D341Med (cell line): ENCODE data around the gene RHEB.
A peak's percentile ranks its signal among the peaks of the same experiment; 100 is the strongest.

ENCODE experiments used
- DNase-seq: peaks from one replicate; pipeline ENCODE4 v3.0.0; 2012; ENCODE audit warnings: low spot score

The RHEB gene

DNA sequence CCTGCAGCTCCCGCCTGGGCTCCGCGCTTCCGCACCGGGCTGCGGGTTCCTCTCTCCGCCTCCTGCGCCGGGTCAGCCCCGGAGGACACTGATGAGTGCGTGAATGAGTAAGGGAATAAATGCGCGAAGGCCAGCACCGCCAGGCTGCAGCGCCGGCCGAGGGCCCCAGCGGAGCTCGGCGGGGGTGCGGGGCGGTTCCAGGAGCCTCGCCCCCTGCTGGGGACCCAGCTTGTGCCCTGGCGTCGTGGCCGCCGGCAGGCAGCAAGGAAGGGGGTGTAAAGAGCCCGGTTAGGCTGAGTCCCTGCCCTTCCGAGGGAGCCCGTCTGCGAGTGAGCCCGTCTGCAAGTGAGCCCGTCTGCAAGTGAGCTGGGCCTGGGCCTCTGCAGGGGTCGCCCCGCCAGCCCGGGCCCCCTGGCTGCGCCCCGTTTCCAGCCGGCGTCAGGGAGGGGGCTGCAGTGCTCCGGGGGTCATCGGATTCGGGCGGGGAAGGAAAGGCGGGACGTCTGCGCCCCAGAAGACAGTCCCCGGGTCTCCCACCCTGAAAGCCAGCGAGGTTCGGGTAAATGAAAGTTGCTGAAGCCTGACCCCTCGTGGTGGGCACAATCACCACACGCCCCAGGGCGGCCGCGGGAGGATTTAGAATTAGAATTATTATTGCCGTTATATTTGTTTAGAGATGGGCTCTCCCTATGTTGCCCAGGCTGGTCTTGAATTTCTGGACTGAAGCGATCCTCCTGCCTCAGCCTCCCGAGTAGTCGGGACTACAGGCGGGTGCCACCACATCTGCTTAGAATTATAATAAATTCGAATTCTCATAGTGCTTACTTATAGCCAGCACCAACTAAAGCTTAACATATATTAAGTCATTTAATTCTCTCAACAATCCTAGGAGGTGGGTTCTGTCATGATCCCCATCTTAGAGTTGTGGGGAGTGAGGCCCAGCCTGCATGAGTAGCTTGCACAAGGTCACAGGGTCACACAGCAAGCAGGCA is 71.1 kb downstream of the RHEB start:
- peak; percentile 92 for DNase-seq

DNA sequence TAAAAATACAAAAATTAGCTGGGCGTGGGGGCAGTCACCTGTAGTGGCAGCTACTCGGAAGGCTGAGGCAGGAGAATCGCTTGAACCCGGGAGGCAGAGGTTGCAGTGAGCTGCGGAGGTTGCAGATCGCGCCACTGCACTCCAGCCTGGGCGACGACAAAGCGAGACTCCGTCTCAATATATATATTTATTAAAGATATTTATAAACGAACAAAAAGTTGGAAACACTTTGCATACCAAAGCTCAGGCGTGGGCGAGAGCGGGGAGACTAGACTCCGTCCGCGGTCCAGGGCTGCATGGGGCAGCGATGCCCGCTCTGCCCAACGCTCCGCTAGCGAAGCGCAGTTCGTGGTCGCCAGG is 71.8 kb downstream of the RHEB start:
- no peak for DNase-seq

DNA sequence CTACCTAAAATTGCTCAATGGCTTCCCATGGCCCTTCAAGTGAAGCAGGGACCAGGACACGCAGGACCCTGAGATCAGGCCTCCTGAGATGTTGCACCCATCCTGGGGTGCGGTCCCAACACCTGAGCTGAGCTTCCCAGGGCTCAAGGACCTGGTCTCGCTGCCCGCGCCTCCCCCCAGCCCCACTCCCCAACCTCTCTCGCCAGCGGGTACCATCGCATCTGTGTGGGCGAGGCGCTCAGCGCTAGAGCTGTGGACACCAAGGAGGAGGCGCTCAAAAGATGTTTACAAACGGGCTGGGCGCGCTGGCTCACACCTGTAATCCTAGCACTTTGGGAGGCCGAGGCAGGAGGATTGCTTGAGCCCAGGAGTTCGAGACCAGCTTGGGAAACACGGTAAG is 72.4 kb downstream of the RHEB start:
- no peak for DNase-seq

DNA sequence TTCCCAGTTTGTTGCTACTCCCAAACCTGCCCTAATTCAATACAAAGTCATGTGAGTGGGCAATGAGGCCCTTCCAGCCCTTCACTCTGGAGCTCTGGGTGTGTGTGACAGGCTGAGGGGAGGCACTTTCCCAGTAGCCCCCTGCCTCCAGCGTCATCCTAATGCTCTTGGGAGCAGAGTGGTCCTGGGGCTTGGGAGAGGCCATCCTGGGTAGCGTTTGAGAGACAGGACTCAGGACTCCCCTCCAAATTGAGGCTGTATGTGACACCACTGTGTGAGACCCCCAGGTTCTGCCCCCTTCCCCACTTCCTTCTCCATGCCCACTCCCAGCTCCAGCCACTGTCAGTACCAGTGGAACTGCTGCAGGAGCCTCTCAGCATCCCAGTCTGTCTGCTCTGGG is 73.3 kb downstream of the RHEB start:
- DNase-seq: no peak

DNA sequence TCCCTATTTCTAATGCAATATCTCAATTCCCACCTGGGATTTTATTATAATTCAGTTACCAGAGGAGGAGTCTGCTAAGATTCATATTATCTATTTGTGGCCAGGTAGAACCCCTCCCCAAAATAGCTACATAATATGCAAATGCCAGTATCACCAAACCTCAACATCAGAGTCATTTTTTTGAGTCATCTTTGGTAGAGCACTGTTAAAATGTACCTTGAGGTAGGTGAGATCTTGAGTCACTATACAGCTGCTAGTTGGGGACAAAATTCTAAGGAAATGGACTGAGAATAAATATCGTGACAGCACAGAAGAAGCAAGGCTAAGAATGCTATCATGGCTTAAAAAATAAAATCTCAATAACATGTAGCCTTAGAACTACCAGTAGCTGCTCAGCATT is 75.1 kb downstream of the RHEB start:
- no peak for DNase-seq

DNA sequence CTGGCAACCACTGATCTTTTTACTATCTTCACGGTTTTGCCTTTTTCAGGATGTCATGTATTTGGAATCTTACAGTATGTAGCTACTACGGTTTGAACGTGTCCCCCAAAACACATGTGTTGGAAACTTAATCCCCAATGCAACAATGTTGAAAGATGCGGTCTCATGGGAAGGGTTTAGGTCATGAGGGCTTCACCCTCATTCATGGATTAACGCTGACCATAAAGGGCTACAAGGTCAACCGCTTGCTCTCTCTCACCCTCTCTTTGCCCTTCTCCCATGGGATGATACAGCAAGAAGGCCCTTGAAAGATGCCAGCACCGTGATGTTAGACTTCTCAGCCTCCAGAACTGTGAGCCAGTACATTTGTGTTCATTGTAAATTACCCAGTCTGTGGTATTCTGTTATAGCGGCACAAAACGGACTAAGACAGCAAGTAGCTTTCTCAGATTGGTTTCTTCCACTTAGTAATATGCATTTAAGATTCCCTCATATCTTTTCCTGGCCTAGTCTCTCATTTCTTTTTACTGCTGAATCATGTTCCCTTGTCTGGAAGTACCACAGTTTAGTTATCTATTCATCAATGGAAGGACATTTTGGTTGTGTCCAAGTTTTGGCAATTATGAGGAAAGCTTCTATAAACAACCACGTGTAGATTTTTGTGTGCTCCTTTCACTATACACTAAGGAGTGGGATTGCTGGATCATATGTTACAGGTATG is 76.8 kb downstream of the RHEB start:
- DNase-seq: no peak

DNA sequence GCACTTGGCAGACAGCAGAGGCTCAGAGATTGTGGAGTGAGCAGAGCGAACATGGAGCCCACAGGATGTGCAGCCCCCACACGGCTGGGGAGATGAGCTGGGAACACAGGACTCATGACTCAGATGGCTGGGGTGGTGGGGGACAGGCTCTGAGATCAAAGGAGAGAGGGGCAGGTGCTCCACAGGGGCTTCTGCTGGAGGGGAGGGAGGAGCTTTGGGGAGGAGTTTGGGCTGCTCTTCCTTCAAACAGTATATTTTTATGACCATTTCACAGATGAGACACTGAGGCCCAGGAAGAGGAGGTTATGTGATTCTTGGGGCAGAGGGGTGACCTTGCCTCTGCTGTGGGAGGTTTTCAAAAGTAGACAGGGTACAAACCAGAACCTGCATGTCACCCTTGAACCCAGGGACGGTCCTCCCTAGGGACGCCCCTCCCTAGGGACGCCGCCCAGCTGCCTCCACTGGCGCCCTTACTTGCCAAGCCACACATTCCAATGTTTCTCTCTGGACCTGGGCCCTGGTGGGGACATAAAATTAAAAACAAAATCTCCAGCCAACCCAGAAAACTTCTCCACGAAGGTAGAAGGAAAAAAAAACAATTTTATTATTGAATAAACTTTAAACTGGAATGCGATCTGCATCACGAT is 78.8 kb downstream of the RHEB start:
- DNase-seq: no peak

DNA sequence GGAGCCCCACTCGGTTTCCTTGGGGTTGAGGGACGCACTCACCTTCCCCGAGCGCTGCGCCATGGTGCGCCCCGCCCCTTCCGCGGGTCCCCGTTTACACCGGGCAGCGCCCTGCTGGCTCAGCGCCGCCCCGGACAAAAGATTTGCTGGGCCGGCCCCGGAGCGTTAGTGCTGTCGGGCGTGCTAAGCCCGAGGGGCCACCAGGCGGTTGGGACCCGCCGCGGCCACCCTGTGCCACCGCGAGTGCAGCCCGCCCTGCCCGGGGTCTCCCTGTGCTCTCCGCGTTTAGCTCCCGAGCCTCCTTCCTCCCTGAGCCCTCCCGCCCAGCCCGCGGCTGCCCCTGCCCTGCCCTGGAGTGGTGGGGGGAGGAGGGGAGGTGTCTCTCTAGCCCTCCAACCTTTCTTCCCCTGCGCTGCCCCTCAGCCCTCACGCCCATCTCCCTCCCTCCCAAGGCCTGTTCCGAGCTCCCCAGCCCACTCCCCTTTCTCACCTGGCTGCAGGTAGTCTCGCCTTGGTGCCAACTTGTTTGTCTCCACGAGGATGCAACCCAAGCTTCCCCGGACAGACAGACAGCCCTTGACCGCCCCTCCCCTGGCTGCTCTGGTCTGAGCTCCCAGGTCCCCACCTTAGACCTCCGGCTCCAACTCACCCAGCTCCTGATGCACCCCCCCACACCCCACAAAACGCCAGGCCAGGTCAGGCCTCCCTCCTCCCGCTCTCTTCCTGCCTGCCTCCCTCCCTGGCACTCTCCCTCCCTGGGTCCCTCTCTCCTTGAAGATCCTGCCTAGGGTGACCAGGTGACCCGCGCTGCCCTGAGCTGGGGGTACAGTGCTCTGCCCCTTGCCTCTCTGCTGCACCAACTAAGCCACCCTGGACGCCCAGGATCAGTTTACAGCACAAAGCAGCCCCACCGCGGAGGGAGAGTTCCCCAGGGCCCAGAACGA is 79.6 kb downstream of the RHEB start, which contains the start of gene CRYGN:
TSS of gene CRYGN (minus strand) at position 287 of the 944 bp plus-strand sequence. CDS start at position 63, 224 bp downstream.
- no peak for DNase-seq

DNA sequence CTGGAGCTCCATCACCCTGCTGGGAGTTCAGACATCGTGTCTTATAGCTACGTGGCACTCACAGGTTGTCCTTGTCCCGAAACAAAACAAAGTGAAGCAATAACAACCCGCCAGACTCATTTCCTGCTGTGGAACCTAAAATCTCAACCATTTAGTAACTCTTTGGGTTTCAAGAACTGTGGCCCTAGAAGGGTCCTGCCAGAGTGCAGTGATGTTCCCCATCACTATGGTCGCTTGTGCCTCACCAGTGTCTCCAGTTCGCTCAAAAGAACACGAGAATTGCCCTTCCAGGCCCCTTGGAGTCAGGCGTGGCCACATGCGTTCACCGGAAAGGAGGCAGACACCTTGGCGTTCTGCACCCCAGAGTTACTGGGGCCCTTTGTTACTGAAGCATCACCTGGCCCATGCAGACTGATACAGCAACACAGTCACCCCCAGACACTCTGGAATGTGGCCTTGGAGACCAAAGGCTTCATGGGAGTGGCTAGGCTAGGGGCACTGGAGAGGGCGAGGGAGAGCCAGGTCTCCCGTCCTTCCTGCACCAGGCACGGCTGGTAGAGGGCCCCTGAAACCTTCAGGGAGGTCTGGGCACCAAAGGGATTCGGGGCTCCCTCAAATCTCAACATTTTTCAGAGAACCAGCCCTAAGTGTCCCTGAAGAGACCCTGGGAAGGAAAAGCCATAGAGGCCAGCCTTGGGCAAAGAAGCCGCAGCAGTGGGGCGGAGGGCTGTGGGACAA is 80.7 kb downstream of the RHEB start:
- no peak for DNase-seq

DNA sequence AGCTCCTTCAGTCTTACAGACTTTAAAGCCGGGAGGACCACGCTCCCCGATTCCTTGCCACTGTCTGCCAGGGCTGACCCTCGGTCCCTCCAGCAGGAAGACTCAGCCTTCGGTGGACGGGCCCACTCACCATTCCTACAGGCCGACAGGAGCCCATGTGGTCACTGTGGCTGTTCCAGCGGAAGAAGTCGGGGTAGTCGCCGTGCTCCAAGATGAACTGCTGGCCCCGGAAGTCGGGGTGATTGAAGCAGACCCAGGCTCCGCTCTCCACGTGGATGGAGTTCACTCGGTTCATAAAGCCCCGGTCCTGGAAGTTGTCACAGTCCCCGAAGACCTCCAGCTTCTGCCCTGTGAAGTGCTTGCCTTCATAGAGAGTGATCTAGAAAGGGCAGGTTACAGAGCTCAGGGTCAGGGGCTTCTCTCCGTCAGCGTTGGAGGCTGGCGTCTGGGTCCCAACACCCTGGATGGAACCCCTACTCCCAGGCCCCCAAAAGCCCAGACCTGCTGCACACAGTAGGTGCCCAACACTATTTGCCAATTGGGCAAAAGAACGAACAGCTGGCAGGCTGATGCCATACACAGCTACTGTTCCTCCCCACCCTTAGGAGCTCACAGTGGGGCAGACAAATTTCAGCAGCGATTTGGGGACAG is 81.7 kb downstream of the RHEB start:
- DNase-seq: no peak

DNA sequence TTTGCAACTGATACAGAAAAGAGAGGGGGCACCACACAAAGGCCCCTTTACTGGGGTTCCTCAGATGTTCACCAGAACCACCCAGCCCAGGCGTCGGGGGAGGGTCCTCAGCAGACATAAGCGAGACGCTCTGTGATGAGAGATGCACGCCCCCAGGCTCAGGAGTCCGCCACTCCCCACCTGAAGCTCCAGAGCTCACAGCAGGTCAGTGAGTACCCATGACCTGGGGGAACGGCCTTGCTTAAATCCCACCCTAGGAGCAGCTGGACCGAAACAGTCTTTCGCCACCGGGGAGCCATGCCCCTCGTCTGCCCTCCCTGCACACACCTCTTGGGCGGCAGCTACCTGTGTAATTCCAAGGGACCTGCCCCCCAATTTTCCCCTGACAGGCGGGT is 82.5 kb downstream of the RHEB start:
- no peak for DNase-seq

DNA sequence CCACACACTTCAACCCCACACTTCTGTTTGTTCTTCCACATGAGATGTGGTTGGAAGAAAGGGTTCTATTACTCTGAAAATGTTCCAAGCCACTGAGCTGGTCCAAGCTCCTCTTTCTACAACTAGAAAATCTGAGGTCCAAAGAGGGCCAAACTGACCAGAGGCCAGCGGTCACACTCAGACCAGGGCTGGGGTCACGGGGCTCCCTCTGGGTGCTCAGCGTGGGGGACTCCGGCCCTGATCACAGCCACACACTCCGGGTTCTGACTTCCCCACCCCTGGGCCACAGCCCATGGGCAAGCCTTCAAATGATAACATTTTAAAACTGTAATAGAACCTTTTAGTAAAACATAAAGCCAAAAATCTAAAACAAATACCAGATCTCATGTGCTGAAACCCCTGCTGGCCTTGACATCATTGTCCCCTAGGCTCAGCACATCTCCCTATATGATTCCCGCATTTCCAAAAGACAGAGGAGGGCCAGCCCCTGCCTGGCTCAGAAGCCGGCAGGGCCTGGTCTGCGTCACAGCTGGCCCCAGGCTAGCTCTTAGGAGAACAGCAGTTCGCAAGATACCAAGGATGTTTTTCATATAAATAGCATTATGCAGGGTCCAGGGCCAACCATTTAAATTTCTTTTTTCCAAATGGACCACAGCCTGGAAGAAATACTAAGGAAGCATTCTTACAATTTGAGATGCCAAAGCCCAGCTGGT is 83.1 kb downstream of the RHEB start:
- no peak for DNase-seq

DNA sequence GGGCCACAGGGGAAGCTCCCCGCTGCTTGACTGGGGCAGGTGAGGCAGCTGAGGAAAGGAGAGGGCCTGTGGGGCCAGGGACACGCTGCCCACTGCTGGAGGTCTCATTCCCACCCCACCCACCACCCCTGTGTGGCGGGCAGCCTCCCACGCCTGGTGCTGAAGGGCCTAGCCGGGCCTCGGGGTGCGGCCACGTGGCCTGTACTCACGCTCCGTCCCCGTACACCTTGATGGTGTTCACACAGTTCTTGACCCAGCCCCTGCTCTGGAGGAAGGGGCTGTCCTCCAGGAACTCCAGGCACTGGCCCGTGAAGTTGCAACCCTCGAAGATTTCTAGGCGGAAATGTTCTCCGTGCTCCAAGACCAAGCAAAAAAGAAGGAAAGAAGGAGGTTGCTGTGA is 83.7 kb downstream of the RHEB start:
- DNase-seq: no peak

DNA sequence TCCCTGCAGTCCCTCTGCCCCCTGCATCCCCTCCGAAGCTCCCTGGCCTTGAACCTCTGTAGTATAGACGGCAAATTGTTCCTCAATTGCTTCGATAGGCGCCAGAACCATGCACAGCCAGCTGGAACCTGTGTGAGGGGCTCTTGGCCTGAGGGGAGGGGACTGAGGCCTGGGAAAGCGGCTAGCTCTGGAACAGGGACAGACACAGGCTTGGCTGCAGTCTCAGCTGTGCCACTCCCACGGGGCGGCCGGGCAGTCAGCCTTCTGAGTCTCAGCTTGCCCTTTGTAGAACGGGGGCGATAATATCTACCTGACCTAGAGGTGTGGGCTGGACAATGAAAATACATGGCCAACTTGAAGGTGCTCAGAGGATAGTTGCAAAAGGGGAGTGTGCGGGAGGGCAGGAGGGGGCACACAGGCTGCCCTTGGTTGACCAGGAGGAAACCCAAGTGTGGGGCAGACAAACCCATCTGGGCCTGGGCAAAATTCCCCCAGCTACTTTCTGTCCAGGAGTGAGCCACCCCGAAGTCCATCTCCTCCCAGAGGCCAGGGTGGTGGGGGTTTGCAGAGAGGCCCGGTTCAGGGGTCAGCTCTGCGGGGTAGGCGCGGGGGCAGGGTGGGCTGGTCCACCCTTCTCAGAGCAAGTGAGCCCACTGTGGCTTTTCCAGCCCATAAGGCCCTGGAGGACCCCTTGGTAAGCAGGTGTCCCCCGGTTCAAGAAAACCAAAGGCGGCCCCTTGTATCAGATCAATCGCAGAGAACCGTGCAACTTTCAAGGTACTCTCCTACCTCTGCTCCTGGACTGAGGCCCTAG is 84.4 kb downstream of the RHEB start:
- DNase-seq: no peak

DNA sequence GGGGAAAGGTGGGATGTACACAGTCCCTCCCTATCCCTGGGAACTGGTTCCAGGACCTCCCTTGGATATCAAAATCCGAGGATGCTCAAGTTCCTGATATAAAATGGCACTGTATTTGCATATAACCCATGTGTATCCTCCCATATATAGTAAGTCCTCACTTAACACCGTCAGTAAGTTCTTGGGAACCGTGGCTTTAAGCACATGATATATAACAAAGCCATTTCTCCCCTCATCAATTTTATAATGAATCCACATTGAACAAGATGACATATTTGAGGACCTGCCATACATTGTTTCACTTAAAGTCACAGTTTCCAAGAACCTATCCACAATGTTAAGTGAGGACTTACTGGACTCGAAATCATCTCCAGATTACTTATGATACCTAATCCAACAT is 85.1 kb downstream of the RHEB start:
- DNase-seq: no peak

DNA sequence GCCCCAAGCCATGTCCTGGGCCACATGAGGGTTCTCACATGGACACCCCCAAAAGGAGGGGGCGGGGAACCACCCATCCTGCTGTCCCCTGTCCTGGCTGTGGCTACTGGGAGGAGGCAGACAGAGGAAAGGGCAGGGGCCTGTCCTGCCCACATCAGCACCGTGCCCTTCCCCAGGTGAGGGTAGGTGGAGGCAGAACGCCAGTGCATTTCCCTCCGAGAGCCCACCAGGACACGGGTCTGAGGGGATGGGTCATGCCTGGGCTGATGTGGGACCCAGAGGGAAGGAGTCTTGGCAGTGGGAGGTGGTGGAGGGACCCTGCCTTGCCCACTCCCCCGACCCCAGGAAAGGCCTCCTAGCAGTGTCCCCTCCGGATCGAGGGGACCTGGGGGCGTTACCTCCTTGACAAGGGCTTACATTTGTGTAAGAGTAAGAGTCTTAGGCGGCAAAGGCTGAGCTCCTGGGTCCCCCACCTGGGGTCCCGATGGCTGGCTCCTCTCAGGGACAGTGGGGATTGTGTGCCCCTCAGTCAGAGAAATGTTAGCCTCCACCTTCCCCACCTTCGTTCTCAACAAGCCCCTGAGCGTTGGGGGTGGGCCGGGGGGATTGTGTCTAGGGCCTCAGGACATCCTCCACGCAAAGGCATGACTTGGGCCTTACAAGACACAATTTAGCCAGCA is 85.8 kb downstream of the RHEB start:
- DNase-seq: no peak

DNA sequence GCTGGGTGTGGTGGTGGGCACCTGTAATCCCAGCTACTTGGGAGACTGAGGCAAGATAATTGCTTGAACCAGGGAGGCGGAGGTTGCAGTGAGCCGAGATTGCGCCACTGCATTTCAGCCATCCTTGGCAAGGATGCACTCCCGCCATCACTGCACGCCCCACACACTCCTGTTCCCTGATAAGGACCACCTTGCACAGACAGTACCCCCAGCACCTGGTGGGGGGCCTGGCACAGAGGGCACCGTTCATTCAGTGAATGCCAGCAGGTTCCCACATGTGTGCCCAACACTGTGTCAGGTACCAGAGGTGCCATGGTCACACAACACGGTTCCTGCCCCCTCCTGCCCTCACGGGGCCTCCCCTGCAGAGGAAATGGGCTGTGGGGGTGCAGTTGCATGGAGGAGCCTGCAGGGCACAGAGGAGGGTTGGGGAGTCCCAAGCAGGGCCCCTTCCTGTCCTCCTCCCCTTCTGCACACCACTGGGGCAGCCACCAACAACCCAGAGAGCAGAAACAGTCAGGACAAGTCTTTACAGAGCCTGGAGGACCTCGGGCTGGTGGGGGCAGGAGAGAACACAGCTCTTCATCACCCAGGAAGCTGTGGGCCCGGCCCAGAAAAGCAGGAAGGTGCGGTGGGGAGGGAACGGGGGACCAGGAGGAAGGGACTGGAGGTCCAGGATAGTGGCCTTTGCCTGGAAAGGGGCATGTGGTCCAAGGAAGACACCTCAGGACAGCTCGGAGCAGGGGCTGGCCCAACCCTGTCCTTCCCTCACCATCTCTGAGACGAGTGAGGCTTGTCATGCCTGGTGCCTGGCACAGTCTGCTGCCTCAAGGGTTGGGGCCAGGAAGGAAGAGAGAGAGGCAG is 86.8 kb downstream of the RHEB start:
- no peak for DNase-seq
